Left lung (tissue), 10 donors: ENCODE data around the gene RGS7. TPM values are rescaled to one million over a fixed set of nuclear protein-coding genes. Genes with fewer than 3 reads are reported as not detected.

ENCODE experiments used
- ATAC-seq: fragments of 200-7000 bp; cut with Tn5 transposase; one replicate; pipeline ENCODE4 v1.9.1; 2020; ENCODE audit warnings: moderate library complexity
- DNase-seq, 4 donors: peaks; one replicate each; pipeline ENCODE4 v3.0.0-alpha.2; 2013 to 2020
- H3K27ac ChIP-seq, 2 donors: fragments of 200-600 bp; sonication (generic) in 1 of 2; one replicate each; pipeline versions ENCODE4 v1.5.0 to v1.8.0; 2020 to 2021
- H3K27me3 ChIP-seq, 2 donors: fragments of 200-600 bp; sonication (generic) in 1 of 2; one replicate each; pipeline versions ENCODE4 v1.5.0 to v1.8.0; 2020 to 2021
- H3K36me3 ChIP-seq, 2 donors: fragments of 200-600 bp; sonication (generic) in 1 of 2; one replicate each; pipeline versions ENCODE4 v1.5.0 to v1.8.0; 2020 to 2021
- H3K4me1 ChIP-seq, 2 donors: fragments of 200-600 bp; one replicate each; pipeline ENCODE4 v1.8.0; 2021
- H3K4me3 ChIP-seq, 2 donors: fragments of 200-600 bp; sonication (generic) in 1 of 2; one replicate each; pipeline versions ENCODE4 v1.5.0 to v1.8.0; 2020 to 2021; ENCODE audit warnings: mild to moderate bottlenecking in 1 of 2
- H3K9me3 ChIP-seq, 2 donors: fragments of 200-600 bp; sonication (generic) in 1 of 2; one replicate each; pipeline versions ENCODE4 v1.5.0 to v1.8.0; 2020 to 2021
- CTCF ChIP-seq, 2 donors: fragments of 200-600 bp; sonication (generic) in 1 of 2; IDR thresholded peaks; one replicate each; pipeline versions ENCODE4 v1.5.0 to v1.8.0; 2021; ENCODE audit warnings: antibody characterized with exemption in 2 of 2
- intact Hi-C, 2 donors: fragments of 100-400 bp; cut with DNase I; formaldehyde crosslinking; loops; one replicate each; pipeline versions ENCODE4 v1.11.2 to v1.14.2; 2022
- polyA plus RNA-seq, 6 donors: library from polyadenylated mRNA; unstranded; fragments of 120-200 nt; gene quantifications; one replicate each; pipeline ENCODE4 v1.2.1, GENCODE V29; 2013; ENCODE audit not compliant: insufficient read length in 6 of 6
- total RNA-seq, 2 donors: library from RNA; stranded (reverse); fragmentation: NEBNext Ultra II Directional; extraction: Animal tissue kit (Norgen Biotek cat#: 25700); gene quantifications; one replicate each; pipeline ENCODE4 v1.2.1, GENCODE V29; 2021
- donor health status: DM: no; HTN: yes; CAD: no.
- donor health status: DM: no; HTN: no; CAD: no.

The RGS7 gene
- total and polyA plus RNA-seq, 8 donors: 0.11 to 0.43 (median 0.30) TPM; not detected in 2

GRCh38 chr1:240917976-240918375 is 439.0 kb downstream of the RGS7 start:
- Histone ChIP-seq H3K27ac (no peak overlapping the region), H3K9me3 (peaks cover 0 to 4% of the 10 kb centered on the region in 2 donors), H3K27me3 (no peaks in the 10 kb centered on the region), H3K4me3 (no peak overlapping the region), H3K4me1 (no peaks in the 10 kb centered on the region), H3K36me3 (no peaks in the 10 kb centered on the region)
- ATAC-seq: no peak
- intact Hi-C loops: no loop called here
- TF ChIP-seq CTCF (IDR thresholded peaks at IDR 0.05): no peak
- no peak for DNase-seq

GRCh38 chr1:240914506-240914905 is 442.5 kb downstream of the RGS7 start:
- ATAC-seq: no peak
- no peaks in the 10 kb centered on the region for H3K9me3 ChIP-seq
- H3K4me3 ChIP-seq: no peak overlapping the region
- H3K27ac ChIP-seq: no peak overlapping the region
- no peak for DNase-seq
- no peak for TF ChIP-seq CTCF (IDR thresholded peaks at IDR 0.05)
- intact Hi-C loops: no loop called here
- no peaks in the 10 kb centered on the region for H3K27me3 ChIP-seq
- no peaks in the 10 kb centered on the region for H3K4me1 ChIP-seq
- H3K36me3 ChIP-seq: no peaks in the 10 kb centered on the region

- H3K27ac ChIP-seq: no peak overlapping the region
- no peak for DNase-seq
- H3K36me3 ChIP-seq: no peaks in the 10 kb centered on the region
- no peaks in the 10 kb centered on the region for H3K4me1 ChIP-seq
- H3K9me3 ChIP-seq: no peaks in the 10 kb centered on the region
- H3K27me3 ChIP-seq: no peaks in the 10 kb centered on the region
- no peak for TF ChIP-seq CTCF (IDR thresholded peaks at IDR 0.05)
- no peak overlapping the region for H3K4me3 ChIP-seq
- no peak for ATAC-seq
- intact Hi-C loops: no loop called here
Measured at GRCh38 chr1:240912821-240913220, 444.2 kb downstream of the RGS7 start.

DNA sequence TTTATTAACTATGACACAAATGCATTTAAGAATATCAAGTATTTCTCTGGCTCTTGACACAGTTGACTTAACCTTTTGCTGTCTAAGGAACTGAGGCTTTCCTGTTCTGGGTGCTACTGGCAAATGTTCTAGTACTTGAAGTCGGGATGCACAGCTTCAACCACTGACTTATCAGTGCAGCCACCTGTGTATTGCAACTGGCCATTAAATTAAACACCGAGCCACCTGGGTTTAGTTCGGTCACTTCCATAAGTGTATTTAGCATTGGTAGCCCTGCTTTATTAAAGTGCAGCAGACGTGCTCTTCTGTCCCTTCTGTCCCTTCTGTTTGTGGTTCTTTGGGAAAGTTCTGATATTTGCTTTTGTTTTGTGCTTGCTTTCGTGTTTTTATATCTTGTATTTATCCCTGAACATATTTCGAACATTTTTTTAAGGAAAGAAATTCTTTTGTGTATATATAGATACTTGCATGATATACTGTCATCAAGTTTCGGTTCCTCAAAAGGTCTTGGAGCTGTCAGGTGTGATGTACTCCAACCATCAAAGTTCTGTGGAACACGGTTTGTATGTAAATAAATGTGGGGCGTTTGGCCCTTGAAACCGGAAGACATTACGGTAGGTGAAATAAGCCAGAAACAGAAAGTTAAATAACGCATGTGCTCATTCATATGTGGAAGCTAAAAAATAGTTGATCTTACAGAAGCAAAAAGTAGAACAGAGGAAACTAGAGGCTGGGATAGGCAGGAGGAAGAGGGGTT is 447.1 kb downstream of the RGS7 start:
- no peaks in the 10 kb centered on the region for H3K9me3 ChIP-seq
- H3K4me1 ChIP-seq: no peaks in the 10 kb centered on the region
- no peaks in the 10 kb centered on the region for H3K36me3 ChIP-seq
- intact Hi-C loops: no loop called here
- no peak overlapping the region for H3K27ac ChIP-seq
- ATAC-seq: no peak
- TF ChIP-seq CTCF (IDR thresholded peaks at IDR 0.05): no peak
- no peak for DNase-seq
- no peaks in the 10 kb centered on the region for H3K27me3 ChIP-seq
- no peak overlapping the region for H3K4me3 ChIP-seq

DNA sequence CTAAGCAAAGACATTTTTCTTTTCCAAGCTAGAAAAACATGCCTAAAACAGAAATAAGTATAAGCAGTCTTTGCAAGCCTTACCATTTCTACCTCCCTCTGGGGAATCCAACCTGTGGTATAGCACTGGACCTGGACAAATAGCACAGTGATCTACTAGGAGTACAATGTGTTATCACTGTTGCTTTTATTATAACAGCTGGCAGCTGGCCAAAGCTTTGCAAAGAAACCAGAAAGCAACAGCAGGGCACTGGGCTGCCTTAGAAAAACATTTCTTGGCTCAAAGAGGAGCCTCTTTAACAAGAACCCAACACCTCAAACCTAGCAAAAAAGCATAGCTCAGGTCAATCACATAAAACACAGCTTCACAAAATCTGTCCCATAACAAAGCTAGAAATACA is 450.5 kb downstream of the RGS7 start:
- TF ChIP-seq CTCF (IDR thresholded peaks at IDR 0.05): no peak
- DNase-seq: peak in 1 of 4 donors; percentile 3

More for the DNA sequence above, 450.5 kb downstream of the RGS7 start:
- no peak for ATAC-seq
- H3K4me3 ChIP-seq: no peak overlapping the region
- H3K36me3 ChIP-seq: no peaks in the 10 kb centered on the region
- H3K27ac ChIP-seq: no peak overlapping the region
- H3K27me3 ChIP-seq: no peaks in the 10 kb centered on the region
- intact Hi-C loops: no loop called here
- H3K9me3 ChIP-seq: peaks cover 0 to 4% of the 10 kb centered on the region in 2 donors
- H3K4me1 ChIP-seq: no peaks in the 10 kb centered on the region
